ENCODE results near the gene DCLRE1C.

DNA sequence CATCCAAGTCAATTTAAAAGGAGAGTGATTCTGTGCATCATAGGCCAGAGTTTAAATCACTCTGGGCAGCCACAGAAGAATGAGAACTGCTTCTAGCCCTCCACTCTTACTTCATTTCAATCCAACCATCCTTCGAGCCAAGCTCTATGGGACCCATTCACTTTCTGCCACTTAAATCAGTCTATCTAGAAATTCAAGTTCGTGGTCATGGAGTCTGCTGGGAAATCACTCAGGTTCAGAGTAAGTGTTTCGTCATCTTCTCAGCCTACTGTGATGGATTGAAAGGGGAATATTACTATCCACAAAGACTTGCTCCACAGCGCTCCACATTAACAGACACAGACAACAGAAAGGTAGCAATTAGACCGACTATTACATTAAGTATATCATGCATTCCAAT, 4.6 kb downstream of the DCLRE1C start:
- TF ChIP-seq POLR2A (IDR thresholded peaks at IDR 0.05; ENCODE audit: low read depth, low read length) (no peak), POLR2AphosphoS5 (IDR thresholded peaks at IDR 0.05; ENCODE audit: low read depth, low read length) (no peak), TAF1 (IDR thresholded peaks at IDR 0.05; ENCODE audit: borderline replicate concordance, low read depth, low read length) (no peak)

Measured in GM12892 (cell line).